Measurements from ENCODE around the gene JPH2. TPM values are rescaled to one million over a fixed set of nuclear protein-coding genes. Genes with fewer than 3 reads are reported as not detected.

Gene JPH2
- total RNA-seq, 1 experiment from 2014 or later = 21.7 TPM

GRCh38 chr20:44173116-44173515, 13.9 kb downstream of the JPH2 start:
- Histone ChIP-seq H3K27ac (no peak overlapping the region), H3K27me3 (replicated peaks) (no peaks in the 10 kb centered on the region), H3K4me1 (replicated peaks) (peaks cover 37% of the 10 kb centered on the region), H3K9me3 (replicated peaks) (no peaks in the 10 kb centered on the region), H3K4me3 (no peak overlapping the region), H3K36me3 (peaks cover 20% of the 10 kb centered on the region)
- DNase-seq (ENCODE audit: low read depth in 1 of 2, low spot score in 2 of 2) = no peak

DNA sequence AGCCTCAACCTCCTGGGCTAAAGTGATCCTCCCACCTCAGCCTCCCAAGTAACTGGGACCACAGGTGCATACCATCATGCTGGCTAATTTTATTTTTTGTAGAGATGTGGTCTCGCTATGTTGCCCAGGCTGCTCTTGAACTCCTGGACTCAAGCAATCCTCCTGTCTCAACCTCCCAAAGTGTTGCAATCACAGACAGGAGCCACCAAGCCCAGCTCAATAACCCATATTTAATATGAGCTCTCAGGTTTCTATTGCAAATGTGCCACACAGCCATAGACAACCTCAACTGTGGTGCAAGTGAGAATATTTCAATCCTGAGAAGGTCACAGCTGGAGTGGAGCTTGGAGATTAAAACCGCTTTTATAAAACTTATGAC, 14.4 kb downstream of the JPH2 start:
- Histone ChIP-seq H3K9me3 (replicated peaks) (no peaks in the 10 kb centered on the region), H3K27me3 (replicated peaks) (no peaks in the 10 kb centered on the region), H3K36me3 (peaks cover 20% of the 10 kb centered on the region), H3K4me3 (no peak overlapping the region), H3K27ac (no peak overlapping the region), H3K4me1 (replicated peaks) (peaks cover 42% of the 10 kb centered on the region)
- DNase-seq (ENCODE audit: low read depth in 1 of 2, low spot score in 2 of 2) = no peak

DNA sequence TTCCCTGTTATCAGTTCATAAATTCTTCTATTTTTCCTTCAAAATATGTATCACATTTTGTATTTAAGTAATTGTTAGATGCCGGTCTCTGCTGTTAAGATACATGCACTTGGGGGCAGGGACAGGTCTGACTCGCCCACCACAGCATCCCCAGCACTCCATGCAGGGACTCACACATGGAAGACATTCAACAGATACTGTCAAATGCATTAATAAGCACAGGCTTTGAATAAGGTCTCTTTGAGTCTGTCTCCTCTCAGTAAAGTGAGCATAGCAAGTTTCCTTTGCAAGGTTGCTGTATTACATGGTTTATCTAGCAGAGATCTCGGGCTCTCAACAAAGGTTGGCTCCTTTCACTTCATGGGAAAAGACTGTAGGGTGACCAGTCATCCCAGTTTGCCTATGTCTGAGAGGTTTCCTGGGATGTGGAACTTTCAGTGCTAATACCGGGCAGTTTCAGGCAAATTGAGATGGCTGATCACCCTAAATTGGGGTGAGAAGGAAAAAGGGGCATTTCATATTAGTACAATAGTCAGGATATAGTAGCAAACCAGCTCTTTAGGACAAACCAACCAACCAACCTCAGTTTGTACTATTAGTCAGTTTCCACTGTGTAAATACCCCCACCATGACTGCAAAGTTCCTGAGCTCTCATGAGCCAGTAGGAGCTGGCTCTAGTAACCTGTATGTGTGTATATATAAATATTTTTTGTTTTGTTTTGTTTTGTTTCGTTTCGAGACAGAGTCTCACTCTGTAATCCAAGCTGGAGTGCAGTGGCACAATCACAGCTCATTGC, 15.0 kb downstream of the JPH2 start:
- no peak for DNase-seq (ENCODE audit: low read depth in 1 of 2, low spot score in 2 of 2)
- H3K27me3 ChIP-seq (replicated peaks) = no peaks in the 10 kb centered on the region

DNA sequence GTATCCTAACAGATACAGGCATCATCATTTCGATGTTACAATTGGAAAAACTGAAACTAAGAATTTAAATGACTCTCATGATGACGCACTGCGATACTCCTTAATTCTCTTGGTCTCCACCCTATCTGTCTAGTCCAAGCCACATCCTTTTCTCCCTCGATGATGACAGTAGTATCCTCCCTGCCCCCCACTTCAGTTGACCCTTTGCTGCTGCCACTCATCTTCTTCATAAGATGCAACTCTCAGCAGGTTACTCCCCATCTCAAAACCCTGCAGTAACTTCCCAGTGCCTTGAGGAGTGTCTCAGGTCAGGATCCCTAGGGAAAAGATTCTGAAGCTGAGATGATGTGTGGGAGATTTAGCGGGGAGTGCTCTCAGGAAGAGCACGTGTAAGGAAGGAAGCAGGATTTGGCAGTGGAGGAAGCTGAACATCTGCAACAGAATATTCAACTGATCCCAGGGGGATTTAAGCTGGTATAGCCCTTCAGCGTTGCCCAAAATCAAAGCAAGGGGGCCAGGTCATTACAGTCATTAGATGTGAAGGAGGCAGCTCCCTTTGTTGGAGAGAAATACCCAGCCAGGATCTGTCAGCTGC, 16.1 kb downstream of the JPH2 start:
- H3K27ac ChIP-seq = no peak overlapping the region

More for the DNA sequence above, 15.0 kb downstream of the JPH2 start:
- no peaks in the 10 kb centered on the region for H3K9me3 ChIP-seq (replicated peaks)
- H3K4me3 ChIP-seq = no peak overlapping the region
- peaks cover 20% of the 10 kb centered on the region for H3K36me3 ChIP-seq
- H3K4me1 ChIP-seq (replicated peaks) = peaks cover 48% of the 10 kb centered on the region
- H3K27ac ChIP-seq = 0 out of 2 replicates have a peak overlapping the region, but pooled peaks have one; percentile 27

GRCh38 chr20:44167736-44168135, 19.3 kb downstream of the JPH2 start:
- peak overlapping the region; percentile 99; the same call in 1 of the 2 replicates for H3K27ac ChIP-seq

More for the DNA sequence above, 16.1 kb downstream of the JPH2 start:
- Histone ChIP-seq H3K36me3 (peaks cover 19% of the 10 kb centered on the region), H3K4me1 (replicated peaks) (peaks cover 59% of the 10 kb centered on the region), H3K4me3 (no peak overlapping the region), H3K27me3 (replicated peaks) (no peaks in the 10 kb centered on the region), H3K9me3 (replicated peaks) (no peaks in the 10 kb centered on the region)
- no peak for DNase-seq (ENCODE audit: low read depth in 1 of 2, low spot score in 2 of 2)

DNA sequence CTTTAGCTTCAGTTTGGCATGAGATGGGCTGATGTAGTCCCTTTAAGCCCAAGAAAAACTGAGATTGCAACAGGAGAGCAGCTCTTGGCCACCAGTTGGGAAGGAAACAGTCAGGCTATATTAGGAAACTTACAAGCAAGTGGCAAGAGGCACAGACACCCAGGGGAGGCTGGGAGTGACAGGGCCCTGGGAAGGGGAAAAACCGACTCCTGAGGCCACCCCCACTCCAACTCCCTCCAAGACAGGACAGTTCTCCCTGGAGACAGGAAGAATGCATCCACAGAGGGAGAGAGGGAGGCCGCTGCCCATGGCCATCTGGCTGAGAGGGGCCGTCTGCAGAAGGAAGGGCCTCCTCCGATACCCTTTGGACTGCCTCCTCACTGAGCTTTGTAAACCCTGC, 20.5 kb downstream of the JPH2 start:
- H3K9me3 ChIP-seq (replicated peaks) = no peaks in the 10 kb centered on the region; the same call in 1 of the 2 replicates
- H3K36me3 ChIP-seq = peaks cover 13% of the 10 kb centered on the region
- DNase-seq (ENCODE audit: low read depth in 1 of 2, low spot score in 2 of 2) = peak; percentile 84 to 91
- no peaks in the 10 kb centered on the region for H3K27me3 ChIP-seq (replicated peaks)
- peak overlapping the region; percentile 99 for H3K27ac ChIP-seq
- peak overlapping the region; percentile 19 for H3K4me3 ChIP-seq
- peaks cover 63% of the 10 kb centered on the region for H3K4me1 ChIP-seq (replicated peaks)

More at GRCh38 chr20:44167736-44168135, 19.3 kb downstream of the JPH2 start:
- no peak for DNase-seq (ENCODE audit: low read depth in 1 of 2, low spot score in 2 of 2)
- Histone ChIP-seq H3K9me3 (replicated peaks) (no peaks in the 10 kb centered on the region; the same call in 1 of the 2 replicates), H3K4me1 (replicated peaks) (peaks cover 75% of the 10 kb centered on the region), H3K4me3 (no peak overlapping the region), H3K36me3 (peaks cover 9% of the 10 kb centered on the region; the same call in 1 of the 2 replicates), H3K27me3 (replicated peaks) (no peaks in the 10 kb centered on the region)

GRCh38 chr20:44166008-44166407, 21.0 kb downstream of the JPH2 start:
- Histone ChIP-seq H3K27ac (peak overlapping the region; percentile 99), H3K4me3 (peak overlapping the region; percentile 19)
- peak in 1 of 2 experiments; percentile 67 for DNase-seq (ENCODE audit: low read depth in 1 of 2, low spot score in 2 of 2)

GRCh38 chr20:44160133-44160532, 26.9 kb downstream of the JPH2 start:
- Histone ChIP-seq H3K27me3 (replicated peaks) (no peaks in the 10 kb centered on the region), H3K9me3 (replicated peaks) (no peaks in the 10 kb centered on the region; the same call in 1 of the 2 replicates), H3K27ac (no peak overlapping the region), H3K4me1 (replicated peaks) (peaks cover 13% of the 10 kb centered on the region), H3K36me3 (peaks cover 40% of the 10 kb centered on the region), H3K4me3 (no peak overlapping the region)
- no peak for DNase-seq (ENCODE audit: low read depth in 1 of 2, low spot score in 2 of 2)

More at GRCh38 chr20:44166008-44166407, 21.0 kb downstream of the JPH2 start:
- peaks cover 58% of the 10 kb centered on the region for H3K4me1 ChIP-seq (replicated peaks)
- H3K27me3 ChIP-seq (replicated peaks) = no peaks in the 10 kb centered on the region
- peaks cover 13% of the 10 kb centered on the region for H3K36me3 ChIP-seq
- no peaks in the 10 kb centered on the region; the same call in 1 of the 2 replicates for H3K9me3 ChIP-seq (replicated peaks)

- peaks cover 43% of the 10 kb centered on the region for H3K36me3 ChIP-seq
- no peak overlapping the region for H3K4me3 ChIP-seq
- no peaks in the 10 kb centered on the region for H3K27me3 ChIP-seq (replicated peaks)
- peaks cover 12% of the 10 kb centered on the region for H3K4me1 ChIP-seq (replicated peaks)
- H3K27ac ChIP-seq = no peak overlapping the region
- DNase-seq (ENCODE audit: low read depth in 1 of 2, low spot score in 2 of 2) = no peak
- no peaks in the 10 kb centered on the region; the same call in 1 of the 2 replicates for H3K9me3 ChIP-seq (replicated peaks)
These were observed 27.3 kb downstream of the JPH2 start for GRCh38 chr20:44159711-44160110.

DNA sequence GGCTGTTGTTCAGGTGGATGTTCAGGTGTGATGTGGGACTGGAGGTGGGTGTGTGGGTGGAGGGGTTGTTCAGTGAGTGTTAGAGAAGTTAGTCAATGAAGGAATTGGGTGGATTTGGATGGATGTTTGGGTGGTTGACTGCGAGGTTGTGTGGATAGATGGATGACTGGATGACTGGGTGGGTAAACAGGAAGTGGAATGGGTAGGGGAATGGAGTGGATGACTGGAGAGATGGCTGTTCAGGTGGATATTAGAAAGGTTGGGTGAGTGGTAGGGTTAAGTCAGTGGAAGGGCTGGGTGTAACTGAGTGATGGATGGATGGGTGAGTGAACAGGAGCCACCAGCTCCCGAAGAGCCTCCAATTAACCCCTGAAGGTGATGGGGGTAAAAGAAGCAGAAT, 27.9 kb downstream of the JPH2 start:
- no peak overlapping the region for H3K4me3 ChIP-seq
- peaks cover 45% of the 10 kb centered on the region for H3K36me3 ChIP-seq
- no peak for DNase-seq (ENCODE audit: low read depth in 1 of 2, low spot score in 2 of 2)
- H3K27me3 ChIP-seq (replicated peaks) = no peaks in the 10 kb centered on the region
- no peak overlapping the region for H3K27ac ChIP-seq
- H3K4me1 ChIP-seq (replicated peaks) = peaks cover 12% of the 10 kb centered on the region
- no peaks in the 10 kb centered on the region; the same call in 1 of the 2 replicates for H3K9me3 ChIP-seq (replicated peaks)

DNA sequence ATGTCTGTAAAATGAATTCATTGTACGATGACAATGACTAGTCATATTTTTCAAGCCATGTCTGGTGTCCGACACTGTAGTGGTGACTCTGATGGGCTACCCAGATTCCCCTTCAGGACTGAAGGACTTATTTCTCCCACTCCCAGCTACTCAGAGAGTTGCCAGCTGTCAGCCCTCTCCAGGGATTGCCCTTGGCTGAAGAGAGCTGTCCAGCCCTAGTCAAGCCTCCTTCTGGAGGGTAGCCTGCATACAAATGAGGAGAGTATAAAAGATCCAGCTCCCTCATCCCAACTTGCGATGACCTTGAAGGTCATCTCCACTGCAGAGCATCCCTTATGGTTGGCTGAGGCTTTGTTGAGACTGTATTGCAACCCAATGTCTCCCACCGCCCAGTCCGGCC, 29.9 kb downstream of the JPH2 start:
- H3K27ac ChIP-seq = no peak overlapping the region
- H3K27me3 ChIP-seq (replicated peaks) = no peaks in the 10 kb centered on the region
- H3K4me3 ChIP-seq = no peak overlapping the region
- peaks cover 53% of the 10 kb centered on the region for H3K36me3 ChIP-seq
- no peaks in the 10 kb centered on the region for H3K9me3 ChIP-seq (replicated peaks)
- peaks cover 21% of the 10 kb centered on the region for H3K4me1 ChIP-seq (replicated peaks)
- DNase-seq (ENCODE audit: low read depth in 1 of 2, low spot score in 2 of 2) = no peak

- Histone ChIP-seq H3K4me3 (no peak overlapping the region), H3K36me3 (peaks cover 62% of the 10 kb centered on the region), H3K27me3 (replicated peaks) (no peaks in the 10 kb centered on the region), H3K27ac (peak overlapping the region; percentile 71), H3K4me1 (replicated peaks) (peaks cover 28% of the 10 kb centered on the region), H3K9me3 (replicated peaks) (no peaks in the 10 kb centered on the region)
- peak; percentile 60 to 67 for DNase-seq (ENCODE audit: low read depth in 1 of 2, low spot score in 2 of 2)
These were observed 32.4 kb downstream of the JPH2 start for GRCh38 chr20:44154521-44155001.

- no peaks in the 10 kb centered on the region for H3K27me3 ChIP-seq (replicated peaks)
- H3K27ac ChIP-seq = peak overlapping the region; percentile 71
- peaks cover 28% of the 10 kb centered on the region for H3K4me1 ChIP-seq (replicated peaks)
- no peaks in the 10 kb centered on the region for H3K9me3 ChIP-seq (replicated peaks)
- peak in 1 of 2 experiments; percentile 42 for DNase-seq (ENCODE audit: low read depth in 1 of 2, low spot score in 2 of 2)
- peaks cover 53% of the 10 kb centered on the region for H3K36me3 ChIP-seq
- no peak overlapping the region for H3K4me3 ChIP-seq
These were observed 33.3 kb downstream of the JPH2 start for GRCh38 chr20:44153636-44154043.

Measured in SJSA1 (cell line).